Gastrocnemius medialis (tissue), 4 donors: ENCODE data around the gene C5. TPM values are rescaled to one million over a fixed set of nuclear protein-coding genes. Genes with fewer than 3 reads are reported as not detected.

Experiments used
- ATAC-seq, 2 donors: fragments of 150-250 bp; one replicate each; pipeline ENCODE4 v1.9.1; 2016
- DNase-seq, 2 donors: peaks; one replicate each; pipeline ENCODE4 v3.0.0-alpha.2; 2019
- H3K27ac ChIP-seq, 4 donors: fragments of 200-600 bp; sonication (generic); 1 replicate in 1 of 4; 2 replicates in 3 of 4; pipeline ENCODE4 v1.5.1; 2016 to 2018; ENCODE audit warnings: mild to moderate bottlenecking in 2 of 4, moderate library complexity in 1 of 4
- H3K27me3 ChIP-seq, 3 donors: fragments of 200-600 bp; sonication (generic) in 2 of 3; 1 replicate in 1 of 3; 2 replicates in 2 of 3; pipeline versions ENCODE4 v1.5.1 to v1.6.0; 2016 to 2019; ENCODE audit warnings: mild to moderate bottlenecking in 1 of 3, moderate library complexity in 1 of 3
- H3K36me3 ChIP-seq, 2 donors: fragments of 200-600 bp; sonication (generic) in 1 of 2; one replicate each; pipeline ENCODE4 v1.5.1; 2017 to 2018
- H3K4me1 ChIP-seq, 2 donors: fragments of 200-600 bp; sonication (generic) in 1 of 2; one replicate each; pipeline ENCODE4 v1.5.1; 2016 to 2017; ENCODE audit warnings: mild to moderate bottlenecking in 2 of 2
- H3K4me3 ChIP-seq, 4 donors: fragments of 200-600 bp; sonication (generic) in 3 of 4; 1 replicate in 1 of 4; 2 replicates in 3 of 4; pipeline ENCODE4 v1.5.1; 2016 to 2019; ENCODE audit warnings: mild to moderate bottlenecking in 2 of 4
- H3K9me3 ChIP-seq, 3 donors: fragments of 200-600 bp; sonication (generic) in 2 of 3; 1 replicate in 1 of 3; 2 replicates in 2 of 3; pipeline ENCODE4 v1.5.1; 2016 to 2019
- CTCF ChIP-seq, 5 experiments: fragments of 450-650 bp in 3 of 5; fragments of 200-600 bp in 2 of 5; sonication (generic) in 2 of 5; IDR thresholded peaks in 4 of 5; conservative IDR thresholded peaks in 1 of 5; 1 replicate in 4 of 5; 2 replicates in 1 of 5; pipeline ENCODE4 v1.5.1; 2016 to 2019; ENCODE audit warnings: antibody characterized with exemption in 5 of 5, mild to moderate bottlenecking in 3 of 5, moderate library complexity in 3 of 5
- POLR2A ChIP-seq, 2 donors: fragments of 450-650 bp; IDR thresholded peaks; one replicate each; pipeline ENCODE4 v1.6.1; 2017; ENCODE audit warnings: antibody characterized with exemption in 2 of 2, mild to moderate bottlenecking in 2 of 2, moderate library complexity in 2 of 2
- in situ Hi-C, 4 donors: fragments of 200-750 bp; cut with MboI; loops; one replicate each; pipeline versions ENCODE4 v1.15.0 to v1.8.0; 2017; ENCODE audit warnings: low sequenced_read_pairs in 4 of 4
- intact Hi-C: fragments of 100-400 bp; cut with DNase I; formaldehyde crosslinking; loops from one replicate; pipeline ENCODE4 v1.15.1; 2023; ENCODE audit warnings: low total_unique reads
- total RNA-seq, 4 donors: library from RNA; depleted of rRNA; stranded (reverse); fragments of >200 nt; gene quantifications; one replicate each; pipeline versions ENCODE4 v1.1.0 to v1.2.3, GENCODE V29; 2016

C5 gene
- total RNA-seq, 4 donors from 2014 or later: 0.22 to 3.9 (median 1.8) TPM

- no peaks in the 10 kb centered on the region for H3K9me3 ChIP-seq
- H3K27ac ChIP-seq: peak overlapping the region; percentile 75 to 93 (median 88)
- peaks cover 10 to 11% of the 10 kb centered on the region in 2 donors for H3K4me1 ChIP-seq
- ATAC-seq: no peak
- H3K36me3 ChIP-seq: no peaks in the 10 kb centered on the region
- DNase-seq: no peak
- in situ Hi-C loops (loop anchor here in 2 of 4 donors (25.0 kb wide), 1 partner anchor 166 kb away; no protein-coding TSS in a partner anchor), intact Hi-C loops (loop anchor here (2.0 kb wide), 1 partner anchor 59 kb away; no protein-coding TSS in a partner anchor)
- TF ChIP-seq POLR2A (IDR thresholded peaks at IDR 0.05) (no peak), CTCF (IDR thresholded peaks at IDR 0.05 in 4 of 5, conservative IDR thresholded peaks at IDR 0.05 in 1 of 5) (no peak)
- no peaks in the 10 kb centered on the region for H3K27me3 ChIP-seq
- H3K4me3 ChIP-seq: peak overlapping the region; percentile 67 to 96 (median 76)
These were observed 122.0 kb downstream of the C5 start for GRCh38 chr9:120928015-120928482.

GRCh38 chr9:120927269-120928014 lies 122.6 kb downstream of the C5 start:
- Histone ChIP-seq H3K4me3 (no peak overlapping the region), H3K27ac (no peak overlapping the region), H3K27me3 (no peaks in the 10 kb centered on the region), H3K9me3 (no peaks in the 10 kb centered on the region), H3K4me1 (peaks cover 10 to 11% of the 10 kb centered on the region in 2 donors), H3K36me3 (no peaks in the 10 kb centered on the region)
- no peak for DNase-seq
- ATAC-seq: no peak
- TF ChIP-seq POLR2A (IDR thresholded peaks at IDR 0.05) (no peak), CTCF (IDR thresholded peaks at IDR 0.05 in 4 of 5, conservative IDR thresholded peaks at IDR 0.05 in 1 of 5) (no peak)
- intact Hi-C loops: loop anchor here (2.0 kb wide), 1 partner anchor 59 kb away; no protein-coding TSS in a partner anchor
- in situ Hi-C loops: loop anchor here in 2 of 4 donors (25.0 kb wide), 1 partner anchor 165 kb away; no protein-coding TSS in a partner anchor

- Histone ChIP-seq H3K27me3 (no peaks in the 10 kb centered on the region), H3K36me3 (no peaks in the 10 kb centered on the region), H3K27ac (peak within 1 kb of the TSS in 1 of 4 donors; percentile 15), H3K4me3 (no peak within 1 kb of the TSS), H3K4me1 (peaks cover 10% of the 10 kb centered on the region in 2 donors), H3K9me3 (no peaks in the 10 kb centered on the region)
- ATAC-seq: no peak
- in situ Hi-C loops: loop anchor here in 2 of 4 donors (25.0 kb wide), 1 partner anchor 164 kb away; no protein-coding TSS in a partner anchor
- DNase-seq: no peak
- intact Hi-C loops: no loop called here
- TF ChIP-seq CTCF (IDR thresholded peaks at IDR 0.05 in 4 of 5, conservative IDR thresholded peaks at IDR 0.05 in 1 of 5) (no peak), POLR2A (IDR thresholded peaks at IDR 0.05) (no peak)
These were observed 123.6 kb downstream of the C5 start, which contains the start of gene TRAF1 for GRCh38 chr9:120926397-120926928. TRAF1 (minus strand) TSS chr9:120926796; CDS start chr9:120926075, 721 bp downstream.

- Histone ChIP-seq H3K36me3 (no peaks in the 10 kb centered on the region), H3K27ac (peak overlapping the region in 1 of 4 donors; percentile 15), H3K4me1 (peaks cover 3 to 10% of the 10 kb centered on the region in 2 donors), H3K27me3 (no peaks in the 10 kb centered on the region), H3K4me3 (no peak overlapping the region), H3K9me3 (no peaks in the 10 kb centered on the region)
- TF ChIP-seq CTCF (IDR thresholded peaks at IDR 0.05 in 4 of 5, conservative IDR thresholded peaks at IDR 0.05 in 1 of 5) (no peak), POLR2A (IDR thresholded peaks at IDR 0.05) (no peak)
- DNase-seq (no peak), ATAC-seq (no peak)
- in situ Hi-C loops: loop anchor here in 2 of 4 donors (25.0 kb wide), 1 partner anchor 163 kb away; no protein-coding TSS in a partner anchor
- intact Hi-C loops: no loop called here
These were observed 124.3 kb downstream of the C5 start for GRCh38 chr9:120925535-120926396.
